HG02840 (cell line): ENCODE measurements around the gene CA5A.

ENCODE experiments used
- ATAC-seq: cut with Tn5 transposase; IDR thresholded peaks from one replicate; pipeline ENCODE4 v1.9.1; 2021; ENCODE audit warnings: mild to moderate bottlenecking, moderate library complexity, moderate number of reproducible peaks; ENCODE audit not compliant: unreplicated experiment, low FRiP score

Gene CA5A

GRCh38 chr16:87964049-87964659, 27.8 kb upstream of the CA5A start:
- no peak for ATAC-seq

- ATAC-seq: no peak
Observed at GRCh38 chr16:87963400-87963799, 27.1 kb upstream of the CA5A start.

GRCh38 chr16:87961623-87962022, 25.3 kb upstream of the CA5A start:
- no peak for ATAC-seq

DNA sequence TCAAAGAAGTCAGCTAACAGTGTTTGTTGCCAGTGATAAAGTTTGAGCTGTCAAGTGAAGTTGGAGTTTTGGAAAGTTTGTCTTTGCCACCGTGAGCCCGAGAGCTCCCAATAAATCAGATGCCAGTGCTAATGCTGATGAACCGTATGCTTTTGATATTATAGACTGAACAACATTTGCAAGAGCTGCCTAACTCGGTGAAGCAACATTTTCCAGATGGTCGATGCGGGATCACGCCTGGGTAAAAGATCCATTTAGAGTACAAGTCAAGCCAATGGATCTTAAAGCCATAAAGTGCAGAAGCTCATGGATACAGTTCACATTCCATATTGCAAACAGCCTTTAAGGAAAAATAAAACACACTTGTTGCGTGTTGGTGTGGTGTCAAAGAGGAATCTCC, 24.5 kb upstream of the CA5A start:
- ATAC-seq: no peak

DNA sequence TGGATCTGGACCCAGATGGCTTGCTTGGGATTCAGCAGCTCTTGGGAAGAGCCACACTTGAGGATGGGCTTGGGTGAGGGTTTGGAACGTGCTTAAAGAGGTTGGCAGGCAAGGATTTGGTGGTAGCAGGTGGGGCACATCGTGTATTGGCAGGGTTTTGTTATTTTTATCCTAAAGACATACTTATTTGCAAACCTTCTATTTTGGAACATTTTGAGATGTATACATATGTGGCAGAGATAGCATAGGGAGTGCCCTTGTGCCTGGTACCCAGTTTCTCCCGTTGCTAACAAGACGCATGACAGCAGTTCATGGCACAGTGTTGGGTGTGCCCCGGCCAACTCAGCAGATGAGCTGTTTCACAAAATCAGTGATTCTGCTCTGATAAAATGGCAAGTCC, 24.0 kb upstream of the CA5A start:
- ATAC-seq: no peak

GRCh38 chr16:87959391-87959990, 23.2 kb upstream of the CA5A start:
- ATAC-seq: no peak

DNA sequence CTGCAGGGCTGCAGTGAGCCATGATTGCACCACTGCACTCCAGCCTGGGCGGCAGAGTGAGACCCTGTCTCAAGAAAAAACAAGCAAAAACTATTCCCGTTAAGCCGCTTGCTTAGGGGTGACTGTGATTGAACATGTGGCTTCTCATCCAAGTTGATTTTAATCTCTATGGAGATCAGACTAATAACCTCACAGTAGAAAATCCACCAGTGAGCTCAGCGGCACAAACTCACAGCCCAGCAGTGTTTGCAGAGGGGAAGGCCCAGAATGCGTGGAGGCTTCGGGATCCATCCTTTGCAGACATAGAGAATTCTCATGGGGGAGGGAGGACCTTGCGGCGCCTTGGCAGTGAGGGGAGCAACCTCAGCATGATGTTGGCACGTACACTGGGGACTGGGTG, 22.3 kb upstream of the CA5A start:
- no peak for ATAC-seq

- no peak for ATAC-seq
Observed at GRCh38 chr16:87957296-87958094, 21.2 kb upstream of the CA5A start.

DNA sequence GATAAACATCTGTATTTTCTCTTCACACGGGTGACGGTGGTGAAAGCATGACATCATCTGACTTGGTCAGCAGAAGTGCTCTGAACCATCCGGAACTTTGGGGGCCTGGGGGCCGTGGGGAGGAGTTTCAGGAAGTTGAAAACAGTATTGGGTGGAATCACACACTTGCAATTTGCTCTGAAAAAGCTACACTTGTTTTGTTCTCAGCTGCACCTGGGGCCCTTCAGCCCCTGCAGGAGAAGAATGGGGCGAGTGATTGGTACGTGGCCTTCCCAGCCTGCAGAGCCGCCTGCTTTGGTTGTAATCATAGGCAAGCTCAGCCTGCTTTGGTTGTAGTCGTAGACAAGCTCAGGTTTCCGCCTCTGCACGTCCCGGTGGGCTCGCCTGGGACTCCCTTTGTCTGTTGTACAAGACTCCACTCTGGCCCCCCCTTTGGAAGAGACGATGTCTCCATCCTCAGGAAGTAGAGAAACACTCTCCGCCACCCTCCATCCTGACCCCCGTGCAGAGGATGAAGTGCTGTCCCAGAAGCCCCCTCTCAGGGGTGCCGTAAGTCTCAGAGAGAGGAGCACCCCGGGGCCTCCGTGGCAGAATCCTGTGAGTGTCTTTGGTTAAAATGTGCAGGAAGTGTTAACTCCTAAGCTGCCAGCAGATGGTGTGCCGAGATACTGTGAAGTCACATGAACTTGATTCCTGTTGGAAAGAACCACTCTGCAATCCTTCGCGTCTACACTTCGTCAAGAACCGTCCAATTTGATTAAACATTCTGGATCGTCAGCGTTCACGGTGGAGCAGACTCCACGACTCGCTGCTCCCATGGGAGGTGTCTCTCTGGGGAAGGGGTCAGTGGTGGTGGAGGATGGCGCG, 20.3 kb upstream of the CA5A start:
- no peak for ATAC-seq

DNA sequence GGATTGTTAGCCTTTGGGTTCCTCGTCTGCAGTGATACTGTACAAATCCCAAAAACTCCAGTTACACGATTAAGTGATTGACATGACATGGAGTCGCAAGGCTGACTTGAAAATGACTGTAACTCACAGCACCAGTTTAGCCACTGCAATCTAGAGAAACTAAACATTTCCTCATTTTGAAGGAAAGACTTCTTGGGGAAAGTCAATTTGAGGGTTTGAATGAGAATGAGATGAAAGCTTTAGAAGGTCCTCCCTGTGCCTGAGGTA, 19.7 kb upstream of the CA5A start:
- ATAC-seq: no peak

- ATAC-seq: no peak
Observed at GRCh38 chr16:87955302-87956097, 19.2 kb upstream of the CA5A start.

DNA sequence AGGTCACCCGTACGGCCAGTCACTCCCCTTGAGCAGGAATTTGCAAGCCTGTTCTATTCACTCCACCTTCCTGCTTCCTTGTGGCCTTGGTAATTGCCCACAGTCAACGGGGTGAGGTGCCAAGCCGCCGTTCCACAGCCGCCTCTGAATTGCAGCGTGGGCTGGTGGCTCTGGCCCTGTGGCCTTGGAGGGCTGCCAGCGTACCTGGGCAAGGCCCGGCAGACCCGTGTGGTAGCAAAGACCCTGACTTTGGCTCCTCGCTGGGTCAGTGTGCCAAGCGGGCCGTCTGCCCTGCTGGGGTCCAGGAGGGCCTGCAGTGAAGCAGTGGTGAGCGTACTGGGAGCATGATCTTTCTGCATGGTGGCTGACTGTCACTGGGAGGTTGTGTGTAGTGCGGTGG, 18.5 kb upstream of the CA5A start:
- no peak for ATAC-seq

- ATAC-seq: no peak
Observed at GRCh38 chr16:87954361-87954760, 18.0 kb upstream of the CA5A start.

DNA sequence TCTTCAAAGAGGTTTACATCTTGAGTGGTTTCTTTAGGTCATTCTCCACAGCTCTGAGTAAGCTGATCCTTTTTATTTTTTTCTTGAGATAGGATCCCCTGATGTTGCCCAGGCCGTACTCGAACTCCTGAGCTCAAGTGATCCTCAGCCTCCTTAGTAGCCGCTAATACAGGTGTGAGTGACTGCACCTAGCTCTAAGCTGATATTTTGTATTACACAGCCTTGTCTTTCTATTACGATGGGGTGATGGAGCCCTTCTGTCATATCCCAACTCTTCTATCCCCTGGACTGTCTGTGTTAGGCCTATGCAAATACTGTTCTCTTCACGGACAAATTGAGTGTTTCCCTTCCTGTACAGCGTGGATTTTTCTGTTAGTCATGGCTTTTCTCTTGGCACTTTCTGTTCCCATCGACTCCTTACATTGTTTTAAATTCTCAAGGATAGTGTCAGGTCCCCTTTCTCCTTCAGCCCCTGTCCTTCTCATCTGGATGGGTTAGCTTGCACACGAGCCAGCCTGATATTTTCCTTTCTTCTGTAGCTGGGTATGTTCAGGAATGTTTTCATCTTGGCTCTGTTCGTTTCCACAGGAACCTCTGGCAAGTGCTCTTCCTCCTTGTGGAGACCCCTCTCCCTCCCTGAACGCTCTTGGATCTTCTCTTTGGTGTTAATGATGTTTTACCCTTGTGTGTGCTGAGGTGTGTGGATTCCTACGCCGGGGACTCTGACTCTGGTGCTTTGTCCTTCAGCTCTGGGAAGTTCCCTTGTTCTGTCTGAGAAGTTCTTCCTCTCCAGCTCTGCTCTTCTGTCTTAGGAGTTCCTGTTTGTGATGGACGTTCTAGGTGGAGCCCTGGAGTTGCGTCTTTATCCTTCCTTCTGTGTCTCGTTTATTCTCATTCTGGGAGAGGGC, 17.2 kb upstream of the CA5A start:
- no peak for ATAC-seq

DNA sequence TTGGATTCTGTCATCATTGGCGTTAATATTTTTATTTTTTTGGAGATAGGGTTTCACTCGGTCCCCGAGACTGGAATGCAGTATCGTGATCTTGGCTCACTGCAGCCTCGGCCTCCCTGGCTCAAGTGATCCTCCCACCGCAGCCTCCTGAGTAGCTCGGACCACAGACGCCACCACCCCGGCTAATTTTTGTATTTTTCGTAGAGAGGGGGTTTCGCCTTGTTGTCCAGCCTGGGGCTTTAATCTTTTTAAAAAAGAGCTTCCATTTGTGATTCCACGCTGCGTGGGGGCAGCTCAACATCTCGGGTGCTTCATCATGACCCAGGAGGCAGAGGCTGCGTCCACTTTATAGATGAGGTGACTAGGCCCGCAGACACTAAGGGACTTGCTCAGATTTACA, 16.4 kb upstream of the CA5A start:
- ATAC-seq: no peak

- ATAC-seq: peak; percentile 3
Observed at GRCh38 chr16:87951552-87952538, 15.5 kb upstream of the CA5A start.

- ATAC-seq: peak; percentile 89
Observed at GRCh38 chr16:87950765-87951551, 14.6 kb upstream of the CA5A start, which contains the start of gene BANP. Gene BANP, plus strand, starts transcription at chr16:87951434. Its CDS starts 23,682 bp downstream, at chr16:87975116.
